HepG2 (cell line): ENCODE measurements around the gene PANK4. TPM values are rescaled to one million over a fixed set of nuclear protein-coding genes. Genes with fewer than 3 reads are reported as not detected.

ENCODE experiments used
- ARID2 ChIP-seq: sonication (generic); formaldehyde crosslinking; IDR thresholded peaks from 2 replicates; pipeline ENCODE4 v1.8.1; 2022; ENCODE audit warnings: mild to moderate bottlenecking, missing genetic modification reagents, borderline replicate concordance
- KLF9 ChIP-seq: IDR thresholded peaks from 2 replicates; pipeline ENCODE4 v1.6.1; 2016; ENCODE audit warnings: low read depth
- NR2F6 ChIP-seq, 2 experiments: IDR thresholded peaks; 2 replicates each; pipeline ENCODE4 v1.6.1; 2016; ENCODE audit warnings: antibody characterized with exemption in 1 of 2, mild to moderate bottlenecking in 1 of 2
- REXO4 ChIP-seq: sonication (generic); formaldehyde crosslinking; IDR thresholded peaks from 2 replicates; pipeline ENCODE4 v1.8.0; 2022; ENCODE audit warnings: missing genetic modification reagents, mild to moderate bottlenecking, borderline replicate concordance
- RXRA ChIP-seq: sonication (generic); formaldehyde crosslinking; IDR thresholded peaks from 2 replicates; pipeline ENCODE4 v1.5.1; 2020; ENCODE audit warnings: missing genetic modification reagents
- ZBTB8A ChIP-seq: sonication (generic); formaldehyde crosslinking; IDR thresholded peaks from 2 replicates; pipeline ENCODE4 v1.4.0; 2020; ENCODE audit warnings: mild to moderate bottlenecking, low read depth, missing genetic modification reagents, borderline replicate concordance
- ZC3H4 ChIP-seq: sonication (generic); formaldehyde crosslinking; IDR thresholded peaks from 2 replicates; pipeline ENCODE4 v1.4.0; 2020; ENCODE audit warnings: missing genetic modification reagents, borderline replicate concordance
- ZFP90 ChIP-seq: sonication (generic); formaldehyde crosslinking; IDR thresholded peaks from 2 replicates; pipeline ENCODE4 v1.8.0; 2022; ENCODE audit warnings: missing genetic modification reagents, mild to moderate bottlenecking, inconsistent platforms, borderline replicate concordance
- ZNF780A ChIP-seq: sonication (generic); formaldehyde crosslinking; IDR thresholded peaks from 2 replicates; pipeline ENCODE4 v1.8.0; 2022; ENCODE audit warnings: mild to moderate bottlenecking, missing genetic modification reagents, moderate library complexity
- ZNF782 ChIP-seq: sonication (generic); formaldehyde crosslinking; IDR thresholded peaks from 2 replicates; pipeline ENCODE4 v1.4.0; 2020; ENCODE audit warnings: missing genetic modification reagents, mild to moderate bottlenecking, borderline replicate concordance
- ZSCAN25 ChIP-seq: sonication (generic); formaldehyde crosslinking; IDR thresholded peaks from 2 replicates; pipeline ENCODE4 v1.8.0; 2022; ENCODE audit warnings: mild to moderate bottlenecking, missing genetic modification reagents
- polyA plus RNA-seq, 8 experiments: library from polyadenylated mRNA; depleted of rRNA in 3 of 8; stranded (reverse) in 7 of 8; unstranded in 1 of 8; fragments of >200 nt; fragmentation: Illumina TruSeq in 4 of 8; extraction: Trizol in 4 of 8; gene quantifications; 2 replicates each; pipeline versions ENCODE4 v1.2.1 to v1.2.3, GENCODE V29; 2011 to 2016; ENCODE audit warnings: low read depth in 4 of 8, missing spikeins in 1 of 8, mixed read lengths in 1 of 8; ENCODE audit not compliant: insufficient read depth in 1 of 8
- total RNA-seq, 5 experiments: library from RNA; depleted of rRNA; stranded (reverse); fragments of >200 nt; fragmentation: Illumina TruSeq; extraction: Trizol; gene quantifications; 2 replicates each; pipeline ENCODE4 v1.2.3, GENCODE V29; 2016; ENCODE audit warnings: low read depth in 1 of 5
- TF ChIP-seq, protein P1 (sequence below): sonication (generic); formaldehyde crosslinking; IDR thresholded peaks from 2 replicates; pipeline ENCODE4 v1.9.0; 2022; ENCODE audit warnings: missing genetic modification reagents, mild to moderate bottlenecking, borderline replicate concordance
- TF ChIP-seq, protein P2 (sequence below): sonication (generic); formaldehyde crosslinking; IDR thresholded peaks from 2 replicates; pipeline ENCODE4 v1.5.1; 2020; ENCODE audit warnings: missing genetic modification reagents, mild to moderate bottlenecking, borderline replicate concordance
- TF ChIP-seq, protein P3 (sequence below): sonication (generic); formaldehyde crosslinking; IDR thresholded peaks from 2 replicates; pipeline ENCODE4 v1.4.0; 2020; ENCODE audit warnings: mild to moderate bottlenecking, missing genetic modification reagents
- TF ChIP-seq, protein P4 (sequence below): sonication (generic); formaldehyde crosslinking; IDR thresholded peaks from 2 replicates; pipeline ENCODE4 v1.4.0; 2020; ENCODE audit warnings: missing genetic modification reagents
- TF ChIP-seq, protein P5 (sequence below): sonication (generic); formaldehyde crosslinking; IDR thresholded peaks from 2 replicates; pipeline ENCODE4 v1.5.1; 2020; ENCODE audit warnings: missing genetic modification reagents, mild to moderate bottlenecking, borderline replicate concordance

The PANK4 gene
- total and polyA plus RNA-seq, 2 of the 13 experiments (the other 11 are each of a cell fraction or from before 2014, with no cell fraction given) = 17.4 to 19.3 TPM

- TF ChIP-seq, protein P1, sequence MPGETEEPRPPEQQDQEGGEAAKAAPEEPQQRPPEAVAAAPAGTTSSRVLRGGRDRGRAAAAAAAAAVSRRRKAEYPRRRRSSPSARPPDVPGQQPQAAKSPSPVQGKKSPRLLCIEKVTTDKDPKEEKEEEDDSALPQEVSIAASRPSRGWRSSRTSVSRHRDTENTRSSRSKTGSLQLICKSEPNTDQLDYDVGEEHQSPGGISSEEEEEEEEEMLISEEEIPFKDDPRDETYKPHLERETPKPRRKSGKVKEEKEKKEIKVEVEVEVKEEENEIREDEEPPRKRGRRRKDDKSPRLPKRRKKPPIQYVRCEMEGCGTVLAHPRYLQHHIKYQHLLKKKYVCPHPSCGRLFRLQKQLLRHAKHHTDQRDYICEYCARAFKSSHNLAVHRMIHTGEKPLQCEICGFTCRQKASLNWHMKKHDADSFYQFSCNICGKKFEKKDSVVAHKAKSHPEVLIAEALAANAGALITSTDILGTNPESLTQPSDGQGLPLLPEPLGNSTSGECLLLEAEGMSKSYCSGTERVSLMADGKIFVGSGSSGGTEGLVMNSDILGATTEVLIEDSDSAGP = peak; percentile 69; the same call in 1 of the 2 replicates
- TF ChIP-seq RXRA (CRISPR knock-in tag) (no peak; the same call in 1 of the 2 replicates), ZFP90 (CRISPR knock-in tag) (no peak), ZC3H4 (CRISPR knock-in tag) (no peak), ZBTB8A (CRISPR knock-in tag) (no peak), ZSCAN25 (CRISPR knock-in tag) (no peak), NR2F6 (IDR thresholded peaks at IDR 0.05) (no peak), NR2F6 (CRISPR knock-in tag; IDR thresholded peaks at IDR 0.05) (no peak), ZNF780A (CRISPR knock-in tag) (no peak), REXO4 (CRISPR knock-in tag) (no peak), ZNF782 (no peak), ARID2 (CRISPR knock-in tag) (0 out of 2 replicates have a peak, but pooled peaks have one; percentile 18), KLF9 (no peak)
- TF ChIP-seq, protein P2, sequence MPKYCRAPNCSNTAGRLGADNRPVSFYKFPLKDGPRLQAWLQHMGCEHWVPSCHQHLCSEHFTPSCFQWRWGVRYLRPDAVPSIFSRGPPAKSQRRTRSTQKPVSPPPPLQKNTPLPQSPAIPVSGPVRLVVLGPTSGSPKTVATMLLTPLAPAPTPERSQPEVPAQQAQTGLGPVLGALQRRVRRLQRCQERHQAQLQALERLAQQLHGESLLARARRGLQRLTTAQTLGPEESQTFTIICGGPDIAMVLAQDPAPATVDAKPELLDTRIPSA (CRISPR knock-in tag) = no peak
- TF ChIP-seq, protein P3, sequence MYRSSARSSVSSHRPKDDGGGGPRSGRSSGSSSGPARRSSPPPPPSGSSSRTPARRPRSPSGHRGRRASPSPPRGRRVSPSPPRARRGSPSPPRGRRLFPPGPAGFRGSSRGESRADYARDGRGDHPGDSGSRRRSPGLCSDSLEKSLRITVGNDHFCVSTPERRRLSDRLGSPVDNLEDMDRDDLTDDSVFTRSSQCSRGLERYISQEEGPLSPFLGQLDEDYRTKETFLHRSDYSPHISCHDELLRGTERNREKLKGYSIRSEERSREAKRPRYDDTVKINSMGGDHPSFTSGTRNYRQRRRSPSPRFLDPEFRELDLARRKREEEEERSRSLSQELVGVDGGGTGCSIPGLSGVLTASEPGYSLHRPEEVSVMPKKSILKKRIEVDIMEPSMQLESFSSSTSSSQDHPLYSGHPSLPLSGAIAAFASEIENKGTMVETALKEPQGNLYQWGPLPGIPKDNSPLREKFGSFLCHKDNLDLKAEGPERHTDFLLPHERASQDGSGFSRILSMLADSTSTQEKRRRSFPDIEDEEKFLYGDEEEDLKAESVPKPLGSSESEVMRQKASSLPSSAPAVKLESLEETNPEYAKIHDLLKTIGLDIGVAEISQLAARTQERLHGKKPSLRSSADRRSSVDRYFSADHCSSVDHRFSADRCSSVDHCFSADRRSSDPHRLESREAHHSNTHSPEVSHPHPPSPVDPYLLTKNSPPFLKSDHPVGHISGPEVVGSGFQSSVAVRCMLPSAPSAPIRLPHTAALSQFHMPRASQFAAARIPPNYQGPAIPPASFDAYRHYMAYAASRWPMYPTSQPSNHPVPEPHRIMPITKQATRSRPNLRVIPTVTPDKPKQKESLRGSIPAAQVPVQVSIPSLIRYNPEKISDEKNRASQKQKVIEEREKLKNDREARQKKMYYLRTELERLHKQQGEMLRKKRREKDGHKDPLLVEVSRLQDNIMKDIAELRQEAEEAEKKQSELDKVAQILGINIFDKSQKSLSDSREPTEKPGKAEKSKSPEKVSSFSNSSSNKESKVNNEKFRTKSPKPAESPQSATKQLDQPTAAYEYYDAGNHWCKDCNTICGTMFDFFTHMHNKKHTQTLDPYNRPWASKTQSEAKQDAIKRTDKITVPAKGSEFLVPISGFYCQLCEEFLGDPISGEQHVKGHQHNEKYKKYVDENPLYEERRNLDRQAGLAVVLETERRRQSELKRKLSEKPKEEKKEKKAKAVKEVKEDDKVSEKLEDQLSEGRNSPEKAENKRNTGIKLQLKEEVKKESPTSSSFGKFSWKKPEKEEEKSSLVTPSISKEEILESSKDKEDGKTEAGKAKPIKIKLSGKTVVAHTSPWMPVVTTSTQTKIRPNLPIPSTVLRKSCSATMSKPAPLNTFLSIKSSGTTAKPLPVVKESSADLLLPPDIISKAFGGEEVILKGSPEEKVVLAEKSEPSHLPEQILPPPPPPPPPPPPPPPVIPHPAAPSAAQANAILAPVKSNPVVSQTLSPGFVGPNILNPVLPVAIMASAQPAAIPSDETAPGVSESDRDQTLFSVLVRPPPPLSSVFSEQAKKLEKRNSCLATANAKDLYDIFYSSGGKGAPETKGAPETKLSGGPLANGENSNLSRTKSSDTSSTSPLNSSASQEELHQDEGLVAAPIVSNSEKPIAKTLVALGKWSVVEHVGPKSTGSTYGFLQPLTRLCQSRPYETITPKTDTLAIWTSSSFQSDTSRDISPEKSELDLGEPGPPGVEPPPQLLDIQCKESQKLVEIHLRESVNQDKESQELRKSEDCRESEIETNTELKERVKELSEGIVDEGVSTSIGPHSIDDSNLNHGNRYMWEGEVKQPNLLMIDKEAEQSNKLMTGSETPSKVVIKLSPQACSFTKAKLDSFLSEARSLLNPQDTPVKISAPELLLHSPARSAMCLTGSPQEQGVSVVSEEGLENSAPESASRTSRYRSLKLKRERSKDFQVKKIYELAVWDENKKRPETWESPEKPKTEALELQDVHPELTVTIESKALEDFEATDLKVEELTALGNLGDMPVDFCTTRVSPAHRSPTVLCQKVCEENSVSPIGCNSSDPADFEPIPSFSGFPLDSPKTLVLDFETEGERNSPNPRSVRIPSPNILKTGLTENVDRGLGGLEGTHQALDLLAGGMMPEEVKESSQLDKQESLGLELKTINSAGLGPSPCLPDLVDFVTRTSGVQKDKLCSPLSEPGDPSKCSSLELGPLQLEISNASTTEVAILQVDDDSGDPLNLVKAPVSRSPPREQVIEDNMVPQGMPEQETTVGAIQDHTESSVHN (CRISPR knock-in tag) = no peak
- TF ChIP-seq, protein P4, sequence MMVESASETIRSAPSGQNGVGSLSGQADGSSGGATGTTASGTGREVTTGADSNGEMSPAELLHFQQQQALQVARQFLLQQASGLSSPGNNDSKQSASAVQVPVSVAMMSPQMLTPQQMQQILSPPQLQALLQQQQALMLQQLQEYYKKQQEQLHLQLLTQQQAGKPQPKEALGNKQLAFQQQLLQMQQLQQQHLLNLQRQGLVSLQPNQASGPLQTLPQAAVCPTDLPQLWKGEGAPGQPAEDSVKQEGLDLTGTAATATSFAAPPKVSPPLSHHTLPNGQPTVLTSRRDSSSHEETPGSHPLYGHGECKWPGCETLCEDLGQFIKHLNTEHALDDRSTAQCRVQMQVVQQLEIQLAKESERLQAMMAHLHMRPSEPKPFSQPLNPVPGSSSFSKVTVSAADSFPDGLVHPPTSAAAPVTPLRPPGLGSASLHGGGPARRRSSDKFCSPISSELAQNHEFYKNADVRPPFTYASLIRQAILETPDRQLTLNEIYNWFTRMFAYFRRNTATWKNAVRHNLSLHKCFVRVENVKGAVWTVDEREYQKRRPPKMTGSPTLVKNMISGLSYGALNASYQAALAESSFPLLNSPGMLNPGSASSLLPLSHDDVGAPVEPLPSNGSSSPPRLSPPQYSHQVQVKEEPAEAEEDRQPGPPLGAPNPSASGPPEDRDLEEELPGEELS (CRISPR knock-in tag) = no peak
- TF ChIP-seq, protein P5, sequence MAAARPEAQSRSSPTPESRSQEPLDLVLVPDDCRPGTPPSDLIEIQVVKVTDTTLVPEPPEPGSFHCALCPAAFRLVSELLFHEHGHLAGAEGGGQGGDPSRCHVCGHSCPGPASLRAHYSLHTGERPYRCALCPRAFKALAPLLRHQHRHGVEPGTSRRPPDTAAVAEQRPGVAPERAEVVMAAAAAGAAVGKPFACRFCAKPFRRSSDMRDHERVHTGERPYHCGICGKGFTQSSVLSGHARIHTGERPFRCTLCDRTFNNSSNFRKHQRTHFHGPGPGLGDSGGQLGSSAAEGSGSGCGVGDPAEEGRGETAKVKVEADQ (CRISPR knock-in tag) = peak; percentile 40; the same call in 1 of the 2 replicates
These were observed 29.9 kb upstream of the PANK4 start, which contains the start of gene TNFRSF14 (continued) for GRCh38 chr1:2556277-2556677.
